ENCODE data around the gene DNLZ.

DNLZ gene

GRCh38 chr9:136342181-136343120 lies 21.1 kb downstream of the DNLZ start:
- DNase-seq, result no peak

- no peak for DNase-seq
These were observed 21.8 kb downstream of the DNLZ start for GRCh38 chr9:136341769-136342168.

GRCh38 chr9:136341042-136341655 lies 22.4 kb downstream of the DNLZ start:
- no peak for DNase-seq

GRCh38 chr9:136340356-136341041 lies 23.0 kb downstream of the DNLZ start:
- DNase-seq, result no peak

GRCh38 chr9:136339958-136340310 lies 23.6 kb downstream of the DNLZ start:
- no peak for DNase-seq

- no peak for DNase-seq
These were observed 24.2 kb downstream of the DNLZ start for GRCh38 chr9:136339173-136339957.

GRCh38 chr9:136338511-136338910 lies 25.0 kb downstream of the DNLZ start:
- no peak for DNase-seq

GRCh38 chr9:136337416-136338395 lies 25.8 kb downstream of the DNLZ start:
- DNase-seq, result no peak

GRCh38 chr9:136336881-136337280 lies 26.7 kb downstream of the DNLZ start:
- DNase-seq, result no peak

GRCh38 chr9:136336156-136336870 lies 27.2 kb downstream of the DNLZ start:
- no peak for DNase-seq

GRCh38 chr9:136335296-136336155 lies 28.0 kb downstream of the DNLZ start:
- DNase-seq, result no peak

GRCh38 chr9:136334541-136334940 lies 29.0 kb downstream of the DNLZ start:
- no peak for DNase-seq

GRCh38 chr9:136333486-136333885 lies 30.1 kb downstream of the DNLZ start:
- no peak for DNase-seq

- no peak for DNase-seq
These were observed 30.5 kb downstream of the DNLZ start for GRCh38 chr9:136333045-136333444.

- no peak for DNase-seq
These were observed 31.0 kb downstream of the DNLZ start for GRCh38 chr9:136332482-136332983.

- no peak for DNase-seq
These were observed 31.7 kb downstream of the DNLZ start for GRCh38 chr9:136331556-136332481.

GRCh38 chr9:136331030-136331429 lies 32.5 kb downstream of the DNLZ start:
- DNase-seq, result no peak

GRCh38 chr9:136330406-136330990 lies 33.0 kb downstream of the DNLZ start:
- DNase-seq, result no peak
